GM12878 (cell line): ENCODE results near the gene GJA4. TPM values are rescaled to one million over a fixed set of nuclear protein-coding genes. Genes with fewer than 3 reads are reported as not detected.

Source experiments
- ATAC-seq: fragments of 200-7000 bp; cut with Tn5 transposase; 3 replicates; pipeline ENCODE4 v1.9.1; 2020; ENCODE audit warnings: mild to moderate bottlenecking, moderate library complexity
- BruUV-seq: library from RNA; stranded (reverse); fragments of 400-500 nt; replicated peaks from 2 replicates; lab custom pipeline; 2021; lab: Mats Ljungman, UMichigan
- CTCF ChIA-PET: fragments of 300-600 bp; sonication (Branson Sonifier 250); formaldehyde crosslinking; extraction: SDS; loops from one replicate; lab custom pipeline; 2021; ENCODE audit warnings: inconsistent platforms; lab: Yijun Ruan, JAX
- POLR2A ChIA-PET: fragments of 350-600 bp; formaldehyde crosslinking; extraction: SDS; loops from one replicate; lab custom pipeline; 2021; ENCODE audit warnings: inconsistent platforms; lab: Charles Lee
- RAD21 ChIA-PET: fragments of 300-600 bp; sonication (Branson Sonifier 250); formaldehyde crosslinking; loops from one replicate; lab custom pipeline; 2023; ENCODE audit warnings: antibody characterized with exemption; ENCODE audit not compliant: unreplicated experiment; lab: Charles Lee
- SMC1A ChIA-PET: fragments of 300-600 bp; sonication (Branson Sonifier 250); formaldehyde crosslinking; loops from one replicate; lab custom pipeline; 2023; ENCODE audit not compliant: unreplicated experiment, uncharacterized antibody; lab: Charles Lee
- DNase-seq: peaks from one replicate; pipeline ENCODE4 v3.0.0-alpha.2; 2011; ENCODE audit warnings: low read depth, low spot score
- FAIRE-seq: peaks from 3 replicates; lab custom pipeline; 2011; peaks lifted over from hg19 to GRCh38; lab: Jason Lieb, UNC
- H2AFZ ChIP-seq: 2 replicates; pipeline ENCODE4 v1.6.0; 2011; ENCODE audit warnings: low read depth, low read length, control low read depth; ENCODE audit not compliant: control insufficient read depth
- H3K27ac ChIP-seq: 2 replicates; pipeline ENCODE4 v1.5.1; 2011; ENCODE audit warnings: control low read depth; ENCODE audit not compliant: control insufficient read depth, insufficient read depth
- H3K27me3 ChIP-seq, 2 experiments: replicated peaks in 1 of 2; 2 replicates each; pipeline versions ENCODE4 v1.6.0 to v1.6.1; 2011; ENCODE audit warnings: low read length in 1 of 2; ENCODE audit not compliant: control insufficient read depth in 2 of 2, insufficient read depth in 2 of 2
- H3K36me3 ChIP-seq, 2 experiments: 2 replicates each; pipeline ENCODE4 v1.5.1; 2011; ENCODE audit warnings: low read length in 1 of 2; ENCODE audit not compliant: control insufficient read depth in 2 of 2, insufficient read depth in 2 of 2
- H3K4me1 ChIP-seq: 2 replicates; pipeline ENCODE4 v1.6.1; 2011; ENCODE audit warnings: mild to moderate bottlenecking, low read length, moderate library complexity, mixed read lengths; ENCODE audit not compliant: control insufficient read depth, insufficient read depth
- H3K4me2 ChIP-seq: 2 replicates; pipeline ENCODE4 v1.6.0; 2011; ENCODE audit warnings: control low read depth; ENCODE audit not compliant: control insufficient read depth, insufficient read depth
- H3K4me3 ChIP-seq: fragments of 200-600 bp; sonication (generic); 2 replicates; pipeline ENCODE4 v1.5.1; 2016
- H3K79me2 ChIP-seq: 2 replicates; pipeline ENCODE4 v1.6.0; 2011; ENCODE audit warnings: low read length; ENCODE audit not compliant: control insufficient read depth, insufficient read depth
- H3K9ac ChIP-seq: 2 replicates; pipeline ENCODE4 v1.8.0; 2011; ENCODE audit warnings: low read length, control low read depth, mixed read lengths; ENCODE audit not compliant: control insufficient read depth, insufficient read depth
- H3K9me3 ChIP-seq: replicated peaks from 3 replicates; pipeline ENCODE4 v1.5.1; 2011; ENCODE audit warnings: mild to moderate bottlenecking, low read length; ENCODE audit not compliant: control insufficient read depth, insufficient read depth
- H4K20me1 ChIP-seq: 2 replicates; pipeline ENCODE4 v1.6.0; 2011; ENCODE audit not compliant: control insufficient read depth, insufficient read depth
- CTCF ChIP-seq, 3 experiments: IDR thresholded peaks in 2 of 3; conservative IDR thresholded peaks in 1 of 3; 2 replicates each; pipeline ENCODE4 v1.5.1; 2011; ENCODE audit warnings: low read depth in 3 of 3, low read length in 3 of 3, mild to moderate bottlenecking in 3 of 3, control low read depth in 2 of 3, moderate library complexity in 2 of 3, inconsistent platforms in 1 of 3, mixed read lengths in 1 of 3; ENCODE audit not compliant: control insufficient read depth in 2 of 3, insufficient read depth in 1 of 3; ENCODE audit errors: extremely low read depth in 1 of 3
- POLR2AphosphoS2 ChIP-seq: IDR thresholded peaks from 2 replicates; pipeline ENCODE4 v1.6.1; 2011; ENCODE audit warnings: low read depth, mild to moderate bottlenecking, low read length, improper control_type of control experiment, moderate library complexity
- SMC3 ChIP-seq: IDR thresholded peaks from 2 replicates; pipeline ENCODE4 v1.6.1; 2011; ENCODE audit warnings: low read length, improper control_type of control experiment, borderline replicate concordance
- WGBS: methylation state at CpG from one replicate; pipeline ENCODE4 v1.1.6; 2016; ENCODE audit warnings: low lambda C conversion rate; ENCODE audit not compliant: insufficient replicate concordance, insufficient coverage; ENCODE audit errors: missing lambda C conversion rate; 5-methylcytosine and 5-hydroxymethylcytosine counted together
- in situ Hi-C: fragments of 300-500 bp; cut with MboI; formaldehyde crosslinking; loops from 9 replicates; pipeline ENCODE4 v1.14.3; 2018; ENCODE audit warnings: mixed read lengths
- intact Hi-C: fragments of 100-400 bp; cut with micrococcal nuclease; formaldehyde crosslinking; loops from one replicate; pipeline ENCODE4 v1.14.2; 2022; ENCODE audit not compliant: unreplicated experiment
- polyA plus RNA-seq, 11 experiments: library from polyadenylated mRNA; depleted of rRNA in 4 of 11; unstranded in 6 of 11; stranded (reverse) in 5 of 11; fragments of >200 nt; fragmentation: Nextera tagmentation in 4 of 11; fragmentation: Illumina TruSeq in 1 of 11; extraction: Ambion mirVana in 4 of 11; extraction: Trizol in 1 of 11; gene quantifications; 1 replicate in 1 of 11; 2 replicates in 10 of 11; pipeline versions ENCODE4 v1.2.1 to v1.2.3, GENCODE V29; 2011 to 2016; ENCODE audit warnings: inconsistent platforms in 2 of 11, missing spikeins in 2 of 11, low read depth in 1 of 11
- total RNA-seq, 4 experiments: library from RNA; depleted of rRNA in 3 of 4; stranded (reverse); fragments of >200 nt in 3 of 4; fragmentation: Illumina TruSeq in 1 of 4; extraction: Trizol in 1 of 4; gene quantifications; 2 replicates each; pipeline versions ENCODE4 v1.2.1 to v1.2.3, GENCODE V29; 2013 to 2021
- TF ChIP-seq, protein P1 (sequence below): IDR thresholded peaks from 2 replicates; pipeline ENCODE4 v1.6.1; 2011; ENCODE audit warnings: borderline replicate concordance, low read depth, mild to moderate bottlenecking, moderate library complexity, mixed read lengths, low read length; ENCODE audit not compliant: insufficient read depth; ENCODE audit errors: extremely low read length
- TF ChIP-seq, protein P2 (sequence below): fragments of 450-650 bp; IDR thresholded peaks from 2 replicates; pipeline ENCODE4 v1.6.1; 2016; ENCODE audit warnings: mild to moderate bottlenecking

GJA4 gene
- total and polyA plus RNA-seq, 10 of the 15 experiments (the other 5 are each of a cell fraction or from before 2014, with no cell fraction given), result 0.09 to 0.18 TPM; not detected in 8

- no peaks in the 10 kb centered on the region for H3K36me3 ChIP-seq
Measured at GRCh38 chr1:34753163-34753562, 39.6 kb upstream of the GJA4 start.

More at GRCh38 chr1:34753163-34753562, 39.6 kb upstream of the GJA4 start:
- Histone ChIP-seq H3K27me3 (no peaks in the 10 kb centered on the region; a peak in 2 of 4 replicates), H3K9ac (no peak overlapping the region), H3K4me1 (no peaks in the 10 kb centered on the region), H3K9me3 (no peaks in the 10 kb centered on the region), H3K79me2 (no peaks in the 10 kb centered on the region), H3K4me2 (no peak overlapping the region), H3K4me3 (no peak overlapping the region), H2AFZ (no peak overlapping the region), H3K27ac (no peak overlapping the region), H4K20me1 (no peaks in the 10 kb centered on the region)
- 66% methylated on average over 3 of the region's 3 CpGs for WGBS
- TF ChIP-seq, protein P1, sequence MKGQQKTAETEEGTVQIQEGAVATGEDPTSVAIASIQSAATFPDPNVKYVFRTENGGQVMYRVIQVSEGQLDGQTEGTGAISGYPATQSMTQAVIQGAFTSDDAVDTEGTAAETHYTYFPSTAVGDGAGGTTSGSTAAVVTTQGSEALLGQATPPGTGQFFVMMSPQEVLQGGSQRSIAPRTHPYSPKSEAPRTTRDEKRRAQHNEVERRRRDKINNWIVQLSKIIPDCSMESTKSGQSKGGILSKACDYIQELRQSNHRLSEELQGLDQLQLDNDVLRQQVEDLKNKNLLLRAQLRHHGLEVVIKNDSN, result no peak
- TF ChIP-seq POLR2AphosphoS2, result no peak
- TF ChIP-seq CTCF (IDR thresholded peaks at IDR 0.05 in 2 of 3, conservative IDR thresholded peaks at IDR 0.05 in 1 of 3; ENCODE audit: control insufficient read depth in 2 of 3, extremely low read depth in 1 of 3, insufficient read depth in 1 of 3, low read depth in 3 of 3, low read length in 3 of 3), result 0 out of 6 replicates have a peak, but pooled peaks of 1 of the 3 experiments have one; percentile 1
- TF ChIP-seq SMC3, result no peak
- TF ChIP-seq, protein P2, sequence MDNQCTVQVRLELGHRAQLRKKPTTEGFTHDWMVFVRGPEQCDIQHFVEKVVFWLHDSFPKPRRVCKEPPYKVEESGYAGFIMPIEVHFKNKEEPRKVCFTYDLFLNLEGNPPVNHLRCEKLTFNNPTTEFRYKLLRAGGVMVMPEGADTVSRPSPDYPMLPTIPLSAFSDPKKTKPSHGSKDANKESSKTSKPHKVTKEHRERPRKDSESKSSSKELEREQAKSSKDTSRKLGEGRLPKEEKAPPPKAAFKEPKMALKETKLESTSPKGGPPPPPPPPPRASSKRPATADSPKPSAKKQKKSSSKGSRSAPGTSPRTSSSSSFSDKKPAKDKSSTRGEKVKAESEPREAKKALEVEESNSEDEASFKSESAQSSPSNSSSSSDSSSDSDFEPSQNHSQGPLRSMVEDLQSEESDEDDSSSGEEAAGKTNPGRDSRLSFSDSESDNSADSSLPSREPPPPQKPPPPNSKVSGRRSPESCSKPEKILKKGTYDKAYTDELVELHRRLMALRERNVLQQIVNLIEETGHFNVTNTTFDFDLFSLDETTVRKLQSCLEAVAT, result no peak
- intact Hi-C loops, result no loop called here
- DNase-seq, result no peak
- no peak for FAIRE-seq
- in situ Hi-C loops, result no loop called here
- no peak for ATAC-seq
- ChIA-PET SMC1A (interaction anchor here (2.3 kb wide), 1 partner anchor 10 kb away, joined by 11 read pairs; no protein-coding TSS in a partner anchor), RAD21 (no interaction called here), POLR2A (no interaction called here), CTCF (interaction anchor here (1.2 to 4.3 kb wide), 3 partner anchors 9 to 1128 kb away, joined by 3 to 16 read pairs (median 3); no protein-coding TSS in a partner anchor)
- no TSS peak for BruUV-seq
